ENCODE results near the gene KATNIP. TPM values are rescaled to one million over a fixed set of nuclear protein-coding genes. Genes with fewer than 3 reads are reported as not detected.

KATNIP gene
- total and polyA plus RNA-seq, 2 donors (not counting 1 experiment from before 2014, with no cell fraction given) = 11.4 to 22.8 TPM

DNA sequence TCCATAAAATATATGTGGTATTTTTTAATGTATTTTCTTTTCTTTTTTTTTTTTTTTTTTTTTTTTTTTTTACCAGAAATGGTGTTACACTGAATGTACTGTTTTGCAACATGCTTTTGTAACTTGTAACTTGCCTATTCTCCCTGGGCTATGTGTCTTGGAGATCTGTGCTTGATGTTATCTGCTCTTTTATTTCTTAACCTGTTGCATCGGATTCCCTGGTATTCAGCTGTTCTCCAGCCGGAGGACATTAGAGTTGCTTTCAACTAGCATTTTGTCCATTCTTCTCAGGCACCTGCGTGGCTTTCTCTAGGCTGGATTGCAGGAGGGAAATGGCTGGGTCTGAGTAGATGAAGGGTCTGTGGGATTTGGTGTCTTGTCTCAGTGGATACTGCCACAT, 47.4 kb downstream of the KATNIP start:
- H3K4me1 ChIP-seq (ENCODE audit: control insufficient read depth, extremely low read depth, insufficient read depth, low read length) = no peaks in the 10 kb centered on the region
- H4K20me1 ChIP-seq (ENCODE audit: control insufficient read depth, extremely low read depth, insufficient read depth, low read length) = no peaks in the 10 kb centered on the region
- H3K36me3 ChIP-seq (ENCODE audit: control insufficient read depth, insufficient read depth, low read length) = no peaks in the 10 kb centered on the region
- no peak overlapping the region for H3K9ac ChIP-seq (ENCODE audit: insufficient read depth, low read length)
- no peaks in the 10 kb centered on the region for H3K9me3 ChIP-seq (ENCODE audit: control insufficient read depth, insufficient read depth, low read depth, low read length)
- DNase-seq (ENCODE audit: low read depth in 2 of 2) = no peak
- no peak overlapping the region for H3K27ac ChIP-seq (ENCODE audit: insufficient read depth, low read length)
- no peak overlapping the region for H3K4me3 ChIP-seq (replicated peaks in 1 of 4; ENCODE audit: control extremely low read depth in 1 of 4, insufficient read depth in 1 of 4, low read depth in 3 of 4, low read length in 4 of 4)
- H3K79me2 ChIP-seq (ENCODE audit: control insufficient read depth, insufficient read depth, low read length) = no peaks in the 10 kb centered on the region
- no peak overlapping the region for H2AFZ ChIP-seq (ENCODE audit: low read length)
- H3K4me2 ChIP-seq (ENCODE audit: extremely low read depth, insufficient read depth, low read length) = no peak overlapping the region
- H3K27me3 ChIP-seq (ENCODE audit: control insufficient read depth, insufficient read depth, low read length) = no peaks in the 10 kb centered on the region
- TF ChIP-seq EZH2 (IDR thresholded peaks at IDR 0.05; ENCODE audit: low read length, missing control alignments) = no peak
- TF ChIP-seq, protein P1, sequence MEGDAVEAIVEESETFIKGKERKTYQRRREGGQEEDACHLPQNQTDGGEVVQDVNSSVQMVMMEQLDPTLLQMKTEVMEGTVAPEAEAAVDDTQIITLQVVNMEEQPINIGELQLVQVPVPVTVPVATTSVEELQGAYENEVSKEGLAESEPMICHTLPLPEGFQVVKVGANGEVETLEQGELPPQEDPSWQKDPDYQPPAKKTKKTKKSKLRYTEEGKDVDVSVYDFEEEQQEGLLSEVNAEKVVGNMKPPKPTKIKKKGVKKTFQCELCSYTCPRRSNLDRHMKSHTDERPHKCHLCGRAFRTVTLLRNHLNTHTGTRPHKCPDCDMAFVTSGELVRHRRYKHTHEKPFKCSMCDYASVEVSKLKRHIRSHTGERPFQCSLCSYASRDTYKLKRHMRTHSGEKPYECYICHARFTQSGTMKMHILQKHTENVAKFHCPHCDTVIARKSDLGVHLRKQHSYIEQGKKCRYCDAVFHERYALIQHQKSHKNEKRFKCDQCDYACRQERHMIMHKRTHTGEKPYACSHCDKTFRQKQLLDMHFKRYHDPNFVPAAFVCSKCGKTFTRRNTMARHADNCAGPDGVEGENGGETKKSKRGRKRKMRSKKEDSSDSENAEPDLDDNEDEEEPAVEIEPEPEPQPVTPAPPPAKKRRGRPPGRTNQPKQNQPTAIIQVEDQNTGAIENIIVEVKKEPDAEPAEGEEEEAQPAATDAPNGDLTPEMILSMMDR (conservative IDR thresholded peaks at IDR 0.05 in 1 of 2, IDR thresholded peaks at IDR 0.05 in 1 of 2; ENCODE audit: low read depth in 1 of 2, low read length in 2 of 2) = no peak

DNA sequence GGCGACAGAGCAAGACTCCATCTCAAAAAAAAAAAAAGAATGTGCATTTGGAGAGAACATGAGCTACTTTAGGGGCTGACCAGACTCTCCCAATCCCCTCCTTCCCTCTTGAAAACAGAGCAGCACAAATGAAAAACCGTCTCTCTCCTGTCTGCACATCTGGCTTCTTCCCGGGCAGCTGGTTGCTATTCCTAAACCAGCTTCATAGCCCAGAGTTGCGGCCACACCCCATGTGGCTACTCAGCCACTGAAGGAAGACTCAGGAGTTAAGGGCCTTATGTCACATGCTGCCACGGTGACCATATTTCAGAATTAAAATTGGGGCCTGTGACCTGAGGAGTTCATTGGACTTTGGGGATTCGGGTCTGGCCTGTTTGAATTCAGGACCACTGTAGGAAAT, 48.3 kb downstream of the KATNIP start:
- Histone ChIP-seq H2AFZ (ENCODE audit: low read length) (no peak overlapping the region), H3K9me3 (ENCODE audit: control insufficient read depth, insufficient read depth, low read depth, low read length) (no peaks in the 10 kb centered on the region), H3K4me1 (ENCODE audit: control insufficient read depth, extremely low read depth, insufficient read depth, low read length) (no peaks in the 10 kb centered on the region), H4K20me1 (ENCODE audit: control insufficient read depth, extremely low read depth, insufficient read depth, low read length) (no peaks in the 10 kb centered on the region), H3K4me2 (ENCODE audit: extremely low read depth, insufficient read depth, low read length) (no peak overlapping the region), H3K27me3 (ENCODE audit: control insufficient read depth, insufficient read depth, low read length) (no peaks in the 10 kb centered on the region), H3K4me3 (replicated peaks in 1 of 4; ENCODE audit: control extremely low read depth in 1 of 4, insufficient read depth in 1 of 4, low read depth in 3 of 4, low read length in 4 of 4) (no peak overlapping the region), H3K9ac (ENCODE audit: insufficient read depth, low read length) (no peak overlapping the region), H3K27ac (ENCODE audit: insufficient read depth, low read length) (no peak overlapping the region), H3K79me2 (ENCODE audit: control insufficient read depth, insufficient read depth, low read length) (no peaks in the 10 kb centered on the region), H3K36me3 (ENCODE audit: control insufficient read depth, insufficient read depth, low read length) (no peaks in the 10 kb centered on the region)
- no peak for DNase-seq (ENCODE audit: low read depth in 2 of 2)
- TF ChIP-seq, protein P1 (conservative IDR thresholded peaks at IDR 0.05 in 1 of 2, IDR thresholded peaks at IDR 0.05 in 1 of 2; ENCODE audit: low read depth in 1 of 2, low read length in 2 of 2) = no peak
- no peak for TF ChIP-seq EZH2 (IDR thresholded peaks at IDR 0.05; ENCODE audit: low read length, missing control alignments)

DNA sequence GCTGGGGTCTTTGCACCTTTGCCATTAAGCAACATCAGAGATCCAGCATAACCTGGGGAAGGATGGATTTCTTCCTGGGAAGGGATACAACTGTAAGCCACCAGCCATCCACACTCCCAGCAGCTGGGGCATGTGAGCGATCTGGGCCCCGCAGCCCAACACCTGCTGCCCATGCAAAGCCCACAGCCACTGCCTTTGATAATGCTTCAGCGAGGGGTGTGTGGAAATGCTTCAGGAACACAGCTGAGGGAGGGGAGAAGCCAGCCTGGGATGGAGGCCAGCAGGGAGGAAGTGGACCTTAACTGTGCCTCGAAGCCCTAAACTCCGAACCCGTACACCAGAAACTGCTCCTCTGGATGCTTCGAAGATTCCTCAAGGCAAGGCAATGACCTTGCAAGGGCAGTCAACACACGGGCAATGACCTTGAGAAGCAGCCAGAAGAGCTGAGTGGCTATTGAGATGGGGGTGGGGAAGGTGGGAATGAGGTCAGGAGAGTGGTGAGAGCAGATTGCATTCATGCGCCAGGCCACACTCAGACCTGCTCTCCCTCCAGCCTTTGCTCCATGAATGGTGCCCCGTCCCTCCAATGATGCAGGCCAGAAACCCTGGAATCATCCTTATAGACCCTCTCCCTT, 49.1 kb downstream of the KATNIP start:
- H3K4me3 ChIP-seq (replicated peaks in 1 of 4; ENCODE audit: control extremely low read depth in 1 of 4, insufficient read depth in 1 of 4, low read depth in 3 of 4, low read length in 4 of 4) = no peak overlapping the region
- H3K9ac ChIP-seq (ENCODE audit: insufficient read depth, low read length) = no peak overlapping the region
- H3K4me2 ChIP-seq (ENCODE audit: extremely low read depth, insufficient read depth, low read length) = no peak overlapping the region
- no peak overlapping the region for H2AFZ ChIP-seq (ENCODE audit: low read length)
- no peaks in the 10 kb centered on the region for H3K79me2 ChIP-seq (ENCODE audit: control insufficient read depth, insufficient read depth, low read length)
- H4K20me1 ChIP-seq (ENCODE audit: control insufficient read depth, extremely low read depth, insufficient read depth, low read length) = no peaks in the 10 kb centered on the region
- no peak for DNase-seq (ENCODE audit: low read depth in 2 of 2)
- no peaks in the 10 kb centered on the region for H3K27me3 ChIP-seq (ENCODE audit: control insufficient read depth, insufficient read depth, low read length)
- H3K36me3 ChIP-seq (ENCODE audit: control insufficient read depth, insufficient read depth, low read length) = no peaks in the 10 kb centered on the region
- no peak overlapping the region for H3K27ac ChIP-seq (ENCODE audit: insufficient read depth, low read length)
- H3K4me1 ChIP-seq (ENCODE audit: control insufficient read depth, extremely low read depth, insufficient read depth, low read length) = no peaks in the 10 kb centered on the region
- H3K9me3 ChIP-seq (ENCODE audit: control insufficient read depth, insufficient read depth, low read depth, low read length) = no peaks in the 10 kb centered on the region
- TF ChIP-seq, protein P1 (conservative IDR thresholded peaks at IDR 0.05 in 1 of 2, IDR thresholded peaks at IDR 0.05 in 1 of 2; ENCODE audit: low read depth in 1 of 2, low read length in 2 of 2) = no peak
- TF ChIP-seq EZH2 (IDR thresholded peaks at IDR 0.05; ENCODE audit: low read length, missing control alignments) = no peak

Measured in fibroblast of lung (primary cell).